Muscle layer of colon (tissue), 2 donors: ENCODE data around the gene TRDN.

ENCODE experiments used
- H3K27ac ChIP-seq: one replicate; pipeline ENCODE4 v1.7.0; 2013; ENCODE audit warnings: low read depth, mild to moderate bottlenecking, low read length, moderate library complexity
- H3K27me3 ChIP-seq, 2 donors: one replicate each; pipeline ENCODE4 v1.7.0; 2013; ENCODE audit warnings: low read length in 2 of 2, mild to moderate bottlenecking in 2 of 2; ENCODE audit not compliant: insufficient read depth in 2 of 2, control insufficient read depth in 1 of 2
- H3K36me3 ChIP-seq: one replicate; pipeline ENCODE4 v1.7.0; 2013; ENCODE audit warnings: mild to moderate bottlenecking, low read length; ENCODE audit not compliant: insufficient read depth
- H3K4me1 ChIP-seq: one replicate; pipeline ENCODE4 v1.7.0; 2013; ENCODE audit warnings: mild to moderate bottlenecking, low read length; ENCODE audit not compliant: insufficient read depth
- H3K4me3 ChIP-seq, 2 donors: one replicate each; pipeline ENCODE4 v1.7.0; 2013; ENCODE audit warnings: low read length in 2 of 2, low read depth in 1 of 2, mild to moderate bottlenecking in 1 of 2, moderate library complexity in 1 of 2
- H3K9ac ChIP-seq: one replicate; pipeline ENCODE4 v1.7.0; 2013; ENCODE audit warnings: low read length
- H3K9me3 ChIP-seq: one replicate; pipeline ENCODE4 v1.7.0; 2013; ENCODE audit warnings: mild to moderate bottlenecking, low read length
- donor health status: abdominal sarcoma.
- donor health status: Adenocarcinoma of cecum.

TRDN gene

GRCh38 chr6:123658848-123659247 lies 22.1 kb upstream of the TRDN start:
- H3K36me3 ChIP-seq, result no peaks in the 10 kb centered on the region
- H3K9me3 ChIP-seq, result no peaks in the 10 kb centered on the region
- no peak overlapping the region for H3K9ac ChIP-seq
- H3K27ac ChIP-seq, result no peak overlapping the region
- no peak overlapping the region for H3K4me3 ChIP-seq
- H3K4me1 ChIP-seq, result no peaks in the 10 kb centered on the region
- no peaks in the 10 kb centered on the region for H3K27me3 ChIP-seq

DNA sequence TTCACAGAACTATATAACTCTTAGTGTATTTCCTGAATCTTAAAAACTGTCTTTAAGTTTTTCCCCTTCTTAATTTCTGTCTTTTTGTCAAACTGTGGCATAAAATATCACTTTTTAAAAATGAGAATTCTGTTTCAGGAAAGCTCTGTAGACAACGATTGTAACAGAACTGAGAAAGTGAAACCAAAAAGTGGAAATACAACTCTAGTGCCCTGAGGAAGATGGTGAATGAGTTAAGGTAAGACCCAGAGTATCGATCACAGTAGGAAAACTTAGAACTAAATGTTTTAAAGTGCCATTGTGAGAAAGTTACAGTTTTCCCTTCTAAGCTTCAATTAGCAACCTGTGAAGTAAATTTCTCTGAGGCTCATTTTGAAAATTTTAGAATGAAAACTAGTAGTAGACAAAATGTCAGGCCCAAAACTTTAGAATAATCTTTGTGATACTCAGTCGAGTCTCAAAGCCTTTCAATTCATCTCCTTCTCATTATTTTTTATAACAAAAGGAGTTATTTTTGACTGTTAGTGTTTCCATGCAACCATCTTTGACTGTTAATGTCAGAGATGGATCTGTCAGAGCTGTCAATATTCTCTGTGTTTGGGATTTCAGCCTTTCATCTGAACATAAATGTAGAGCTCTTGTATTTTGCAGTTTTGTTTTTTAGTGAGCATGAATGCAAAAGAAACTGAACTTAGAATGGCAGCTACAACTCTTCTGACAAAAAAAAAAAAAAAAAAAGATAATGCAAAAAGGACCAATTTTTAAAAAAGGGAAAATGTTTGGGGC lies 19.0 kb upstream of the TRDN start:
- Histone ChIP-seq H3K9me3 (no peaks in the 10 kb centered on the region), H3K36me3 (no peaks in the 10 kb centered on the region), H3K4me3 (no peak overlapping the region), H3K27ac (no peak overlapping the region), H3K4me1 (no peaks in the 10 kb centered on the region), H3K27me3 (no peaks in the 10 kb centered on the region), H3K9ac (no peak overlapping the region)

GRCh38 chr6:123648723-123649122 lies 12.0 kb upstream of the TRDN start:
- Histone ChIP-seq H3K4me3 (no peak overlapping the region), H3K4me1 (no peaks in the 10 kb centered on the region), H3K27ac (no peak overlapping the region), H3K9me3 (no peaks in the 10 kb centered on the region), H3K9ac (no peak overlapping the region), H3K27me3 (no peaks in the 10 kb centered on the region), H3K36me3 (no peaks in the 10 kb centered on the region)

GRCh38 chr6:123648020-123648580 lies 11.3 kb upstream of the TRDN start:
- no peak overlapping the region for H3K27ac ChIP-seq
- no peaks in the 10 kb centered on the region for H3K9me3 ChIP-seq
- no peak overlapping the region for H3K9ac ChIP-seq
- H3K4me1 ChIP-seq, result no peaks in the 10 kb centered on the region
- no peaks in the 10 kb centered on the region for H3K36me3 ChIP-seq
- H3K27me3 ChIP-seq, result no peaks in the 10 kb centered on the region
- no peak overlapping the region for H3K4me3 ChIP-seq

DNA sequence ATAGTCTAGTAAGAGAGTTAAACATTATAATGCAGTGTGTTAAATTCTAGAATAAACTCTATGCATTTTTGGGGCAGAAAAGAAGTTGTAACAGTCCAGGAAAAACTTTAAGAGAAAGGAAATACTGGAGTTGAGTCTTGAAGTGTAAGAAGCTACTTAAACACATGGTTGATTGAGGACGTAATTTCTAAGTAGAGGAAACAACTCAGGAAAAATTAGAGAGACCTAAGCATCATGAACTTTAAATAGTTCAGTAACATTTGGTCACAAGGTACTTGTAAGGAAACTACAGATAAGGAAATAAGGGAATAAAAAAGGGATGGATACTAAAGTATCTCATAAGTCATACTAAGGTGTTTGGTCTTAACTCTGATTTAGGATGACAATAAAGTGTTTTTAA lies 4.7 kb upstream of the TRDN start:
- Histone ChIP-seq H3K36me3 (no peaks in the 10 kb centered on the region), H3K9me3 (no peaks in the 10 kb centered on the region), H3K9ac (no peak overlapping the region), H3K4me3 (no peak overlapping the region), H3K27ac (no peak overlapping the region), H3K4me1 (no peaks in the 10 kb centered on the region), H3K27me3 (no peaks in the 10 kb centered on the region)

DNA sequence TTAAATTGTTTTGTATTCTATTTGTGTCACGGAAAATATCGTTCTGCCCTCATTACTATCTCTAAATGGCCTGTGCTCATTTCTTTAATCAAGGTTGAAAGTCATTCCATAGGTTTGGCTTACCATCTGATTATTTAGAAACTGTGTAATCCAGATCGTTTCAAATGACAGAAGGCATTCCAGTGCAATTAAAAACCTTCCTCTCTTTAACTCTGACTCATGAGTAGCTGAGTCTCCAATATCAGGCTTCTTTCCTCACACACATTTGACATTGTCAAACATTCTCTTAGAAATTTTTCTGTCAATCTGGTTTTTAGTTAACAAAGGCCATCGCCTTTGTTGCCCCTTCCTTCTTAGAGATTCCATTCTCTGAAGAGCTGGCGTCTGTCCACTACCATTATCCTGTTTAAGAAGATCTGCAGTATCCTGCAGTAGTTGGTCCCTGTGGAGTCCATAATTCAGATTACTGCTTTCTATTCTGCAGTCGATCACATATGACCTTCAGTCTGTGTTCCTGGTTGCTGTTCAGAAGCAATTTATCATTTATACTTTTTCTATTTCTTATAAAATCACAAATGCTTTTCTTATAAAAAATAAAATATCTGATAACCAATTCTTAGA lies 3.9 kb upstream of the TRDN start:
- H3K4me1 ChIP-seq, result no peaks in the 10 kb centered on the region
- H3K36me3 ChIP-seq, result no peaks in the 10 kb centered on the region
- H3K4me3 ChIP-seq, result no peak overlapping the region
- H3K27me3 ChIP-seq, result no peaks in the 10 kb centered on the region
- no peak overlapping the region for H3K27ac ChIP-seq
- no peaks in the 10 kb centered on the region for H3K9me3 ChIP-seq
- no peak overlapping the region for H3K9ac ChIP-seq

GRCh38 chr6:123638865-123639264 lies 2.1 kb upstream of the TRDN start:
- Histone ChIP-seq H3K9ac (no peak overlapping the region), H3K36me3 (no peaks in the 10 kb centered on the region), H3K4me3 (no peak overlapping the region), H3K4me1 (no peaks in the 10 kb centered on the region), H3K9me3 (no peaks in the 10 kb centered on the region), H3K27me3 (no peaks in the 10 kb centered on the region), H3K27ac (no peak overlapping the region)

GRCh38 chr6:123636282-123636681 lies 468 bp downstream of the TRDN start:
- Histone ChIP-seq H3K4me1 (no peaks in the 10 kb centered on the region), H3K4me3 (no peak overlapping the region), H3K27me3 (no peaks in the 10 kb centered on the region), H3K9me3 (no peaks in the 10 kb centered on the region), H3K36me3 (no peaks in the 10 kb centered on the region), H3K9ac (no peak overlapping the region), H3K27ac (no peak overlapping the region)

DNA sequence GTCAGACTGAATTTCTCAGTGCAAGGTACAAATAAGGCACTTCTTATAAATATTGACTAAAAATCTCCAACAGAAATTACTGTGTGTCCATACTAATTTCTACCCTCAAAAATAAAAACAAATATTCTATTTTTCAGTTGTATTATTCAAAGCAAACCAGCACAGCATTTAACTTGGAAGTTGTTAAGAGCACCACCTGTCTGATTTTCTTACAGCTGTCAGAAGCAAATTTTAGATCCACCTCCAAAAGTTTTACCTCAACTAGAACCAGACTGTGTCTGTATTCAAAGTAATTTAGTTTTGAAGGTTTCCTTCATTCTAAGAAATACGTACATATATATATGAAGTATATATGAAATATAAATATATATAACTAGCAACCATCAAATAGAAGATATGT lies 1.2 kb downstream of the TRDN start:
- Histone ChIP-seq H3K36me3 (no peaks in the 10 kb centered on the region), H3K4me3 (no peak overlapping the region), H3K27me3 (no peaks in the 10 kb centered on the region), H3K4me1 (no peaks in the 10 kb centered on the region), H3K27ac (no peak overlapping the region), H3K9me3 (no peaks in the 10 kb centered on the region), H3K9ac (no peak overlapping the region)

DNA sequence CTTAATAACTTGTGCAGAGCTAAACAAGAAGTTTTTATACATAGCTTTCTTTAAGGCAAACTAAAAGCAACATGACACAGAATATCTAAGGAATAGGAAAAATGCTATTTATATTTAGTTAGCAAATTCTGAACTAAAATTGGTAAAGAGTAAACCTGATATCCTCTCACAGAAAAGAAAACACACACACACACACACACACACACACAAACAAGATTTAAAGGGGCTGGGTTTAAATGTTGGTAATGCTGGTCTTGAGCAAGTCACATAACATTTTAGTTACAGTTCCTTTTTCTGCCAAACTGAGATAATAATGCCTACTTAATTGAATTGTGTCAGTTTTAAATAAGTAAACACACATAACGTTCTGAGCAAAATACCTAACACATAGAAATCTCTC lies 1.6 kb downstream of the TRDN start:
- Histone ChIP-seq H3K9me3 (no peaks in the 10 kb centered on the region), H3K4me1 (no peaks in the 10 kb centered on the region), H3K27me3 (no peaks in the 10 kb centered on the region), H3K4me3 (no peak overlapping the region), H3K9ac (no peak overlapping the region), H3K36me3 (no peaks in the 10 kb centered on the region), H3K27ac (no peak overlapping the region)

- no peaks in the 10 kb centered on the region for H3K4me1 ChIP-seq
- no peak overlapping the region for H3K9ac ChIP-seq
- no peak overlapping the region for H3K27ac ChIP-seq
- H3K4me3 ChIP-seq, result no peak overlapping the region
- H3K36me3 ChIP-seq, result no peaks in the 10 kb centered on the region
- H3K27me3 ChIP-seq, result no peaks in the 10 kb centered on the region
- H3K9me3 ChIP-seq, result no peaks in the 10 kb centered on the region
Measured at GRCh38 chr6:123632641-123633040, 4.1 kb downstream of the TRDN start.
